ENCODE measurements around the gene DNAJC16. TPM values are rescaled to one million over a fixed set of nuclear protein-coding genes. Genes with fewer than 3 reads are reported as not detected.

The DNAJC16 gene
- total RNA-seq, 1 experiment from 2014 or later, result 18.2 TPM

GRCh38 chr1:15579683-15580047 is 53.0 kb downstream of the DNAJC16 start:
- H3K36me3 Mint-ChIP-seq (ENCODE audit: insufficient read depth, unreplicated experiment), result peaks cover 5% of the 10 kb centered on the region
- BruUV-seq (replicated peaks), result no TSS peak
- no peaks in the 10 kb centered on the region for H3K27me3 Mint-ChIP-seq (ENCODE audit: unreplicated experiment)
- TF ChIP-seq CTCF (IDR thresholded peaks at IDR 0.05; ENCODE audit: unreplicated experiment), result no peak
- no peaks in the 10 kb centered on the region for H3K4me1 Mint-ChIP-seq (ENCODE audit: low read depth, unreplicated experiment)
- H3K9me3 Mint-ChIP-seq (ENCODE audit: low read depth, unreplicated experiment), result no peaks in the 10 kb centered on the region
- no peak overlapping the region for H3K4me3 Mint-ChIP-seq (ENCODE audit: low read depth, unreplicated experiment)
- CTCF ChIA-PET, result no interaction called here
- intact Hi-C loops (cut with micrococcal nuclease; ENCODE audit: unreplicated experiment), result no loop called here
- H3K27ac Mint-ChIP-seq (ENCODE audit: unreplicated experiment), result no peak overlapping the region
- no peak for DNase-seq

GRCh38 chr1:15583016-15583706 is 56.5 kb downstream of the DNAJC16 start:
- intact Hi-C loops (cut with micrococcal nuclease; ENCODE audit: unreplicated experiment), result no loop called here
- no TSS peak for BruUV-seq (replicated peaks)
- H3K4me1 Mint-ChIP-seq (ENCODE audit: low read depth, unreplicated experiment), result no peaks in the 10 kb centered on the region
- peak overlapping the region; percentile 61 for H3K4me3 Mint-ChIP-seq (ENCODE audit: low read depth, unreplicated experiment)
- no peak for DNase-seq
- no peak for TF ChIP-seq CTCF (IDR thresholded peaks at IDR 0.05; ENCODE audit: unreplicated experiment)
- no peaks in the 10 kb centered on the region for H3K9me3 Mint-ChIP-seq (ENCODE audit: low read depth, unreplicated experiment)
- CTCF ChIA-PET, result no interaction called here
- no peak overlapping the region for H3K27ac Mint-ChIP-seq (ENCODE audit: unreplicated experiment)
- H3K36me3 Mint-ChIP-seq (ENCODE audit: insufficient read depth, unreplicated experiment), result peaks cover 7% of the 10 kb centered on the region
- no peaks in the 10 kb centered on the region for H3K27me3 Mint-ChIP-seq (ENCODE audit: unreplicated experiment)

GRCh38 chr1:15584489-15585363 is 58.1 kb downstream of the DNAJC16 start, which contains the start of gene AGMAT:
Gene AGMAT, minus strand, starts transcription at chr1:15585051. Its CDS starts 84 bp downstream, at chr1:15584967.
- CTCF ChIA-PET, result no interaction called here
- intact Hi-C loops (cut with micrococcal nuclease; ENCODE audit: unreplicated experiment), result no loop called here
- H3K4me3 Mint-ChIP-seq (ENCODE audit: low read depth, unreplicated experiment), result peak within 1 kb of the TSS; percentile 61

GRCh38 chr1:15592285-15592684 is 65.6 kb downstream of the DNAJC16 start:
- Mint-ChIP-seq H3K36me3 (ENCODE audit: insufficient read depth, unreplicated experiment) (no peaks in the 10 kb centered on the region), H3K27me3 (ENCODE audit: unreplicated experiment) (no peaks in the 10 kb centered on the region), H3K27ac (ENCODE audit: unreplicated experiment) (no peak overlapping the region), H3K9me3 (ENCODE audit: low read depth, unreplicated experiment) (no peaks in the 10 kb centered on the region), H3K4me1 (ENCODE audit: low read depth, unreplicated experiment) (no peaks in the 10 kb centered on the region), H3K4me3 (ENCODE audit: low read depth, unreplicated experiment) (no peak overlapping the region)
- no TSS peak for BruUV-seq (replicated peaks)
- intact Hi-C loops (cut with micrococcal nuclease; ENCODE audit: unreplicated experiment), result no loop called here
- TF ChIP-seq CTCF (IDR thresholded peaks at IDR 0.05; ENCODE audit: unreplicated experiment), result no peak
- DNase-seq, result no peak
- CTCF ChIA-PET, result no interaction called here

More at GRCh38 chr1:15584489-15585363, 58.1 kb downstream of the DNAJC16 start, which contains the start of gene AGMAT:
- BruUV-seq (replicated peaks), result no TSS peak
- H3K27me3 Mint-ChIP-seq (ENCODE audit: unreplicated experiment), result no peaks in the 10 kb centered on the region
- no peaks in the 10 kb centered on the region for H3K4me1 Mint-ChIP-seq (ENCODE audit: low read depth, unreplicated experiment)
- peak within 1 kb of the TSS; percentile 20 for H3K27ac Mint-ChIP-seq (ENCODE audit: unreplicated experiment)
- peak; percentile 61 for DNase-seq
- peak; percentile 17 for TF ChIP-seq CTCF (IDR thresholded peaks at IDR 0.05; ENCODE audit: unreplicated experiment)
- H3K9me3 Mint-ChIP-seq (ENCODE audit: low read depth, unreplicated experiment), result no peaks in the 10 kb centered on the region
- peaks cover 7% of the 10 kb centered on the region for H3K36me3 Mint-ChIP-seq (ENCODE audit: insufficient read depth, unreplicated experiment)
